Sigmoid colon (tissue), 7 donors: ENCODE data around the gene SMAGP. TPM values are rescaled to one million over a fixed set of nuclear protein-coding genes. Genes with fewer than 3 reads are reported as not detected.
A peak's percentile ranks its signal among the peaks of the same experiment; 100 is the strongest.
"Not testable (repeated sequence)": the region's sequence is repeated elsewhere in the genome, so short reads cannot be mapped to it uniquely, and the experiment has no call there.

ENCODE experiments used
- DNase-seq: peaks from one replicate; pipeline ENCODE4 v3.0.0-alpha.2; 2019
- H3K27ac ChIP-seq, 4 donors: fragments of 200-600 bp; sonication (generic); one replicate each; pipeline ENCODE4 v1.5.1; 2016 to 2019; ENCODE audit warnings: mild to moderate bottlenecking in 1 of 4
- H3K27me3 ChIP-seq, 3 donors: fragments of 200-600 bp; sonication (generic); one replicate each; pipeline ENCODE4 v1.5.1; 2019; ENCODE audit warnings: mild to moderate bottlenecking in 1 of 3
- H3K36me3 ChIP-seq, 4 donors: fragments of 200-600 bp; sonication (generic); one replicate each; pipeline ENCODE4 v1.5.1; 2016 to 2019
- H3K4me1 ChIP-seq, 4 donors: fragments of 200-600 bp; sonication (generic); one replicate each; pipeline ENCODE4 v1.5.1; 2017 to 2019
- H3K4me3 ChIP-seq, 4 donors: fragments of 200-600 bp; sonication (generic); one replicate each; pipeline ENCODE4 v1.5.1; 2017 to 2019; ENCODE audit warnings: mild to moderate bottlenecking in 2 of 4, moderate library complexity in 1 of 4
- H3K9me3 ChIP-seq, 4 donors: fragments of 200-600 bp in 3 of 4; sonication (generic) in 3 of 4; one replicate each; pipeline versions ENCODE4 v1.5.1 to v1.6.1; 2013 to 2019
- CTCF ChIP-seq, 4 experiments: fragments of 450-650 bp in 3 of 4; fragments of 200-600 bp in 1 of 4; IDR thresholded peaks; one replicate each; pipeline ENCODE4 v1.5.1; 2016 to 2019; ENCODE audit warnings: antibody characterized with exemption in 4 of 4, mild to moderate bottlenecking in 3 of 4, moderate library complexity in 2 of 4
- EP300 ChIP-seq, 4 donors: sonication (generic); formaldehyde crosslinking; IDR thresholded peaks; one replicate each; pipeline ENCODE4 v1.6.1; 2017; ENCODE audit warnings: antibody characterized with exemption in 4 of 4
- POLR2A ChIP-seq, 2 donors: fragments of 450-650 bp; IDR thresholded peaks; one replicate each; pipeline ENCODE4 v1.6.1; 2016; ENCODE audit warnings: antibody characterized with exemption in 2 of 2, mild to moderate bottlenecking in 2 of 2, moderate library complexity in 2 of 2
- POLR2AphosphoS5 ChIP-seq, 4 donors: sonication (generic); formaldehyde crosslinking; IDR thresholded peaks; one replicate each; pipeline ENCODE4 v1.6.1; 2017; ENCODE audit warnings: antibody characterized with exemption in 4 of 4
- WGBS, 2 donors: extraction: QIAGEN DNeasy Blood & Tissue Kit; methylation state at CpG; one replicate each; pipeline ENCODE4 v1.1.7; 2013; 5-methylcytosine and 5-hydroxymethylcytosine counted together
- intact Hi-C: fragments of 100-400 bp; cut with DNase I; formaldehyde crosslinking; loops from one replicate; pipeline ENCODE4 v1.15.1; 2023
- polyA plus RNA-seq, 3 donors: library from polyadenylated mRNA; stranded (reverse); fragments of 200-250 nt; gene quantifications; one replicate each; pipeline ENCODE4 v1.2.3, GENCODE V29; 2013
- total RNA-seq, 4 donors: library from RNA; depleted of rRNA; stranded (reverse); fragments of >200 nt; gene quantifications; one replicate each; pipeline ENCODE4 v1.1.0, GENCODE V29; 2016
- donor health status: healthy with polysubstance abuse.
- donor health status: Bipolar disorder and iron deficiency.
- donor health status: healthy.

Gene SMAGP
- total and polyA plus RNA-seq, 7 donors = 1.9 to 81.7 (median 5.3) TPM

- H3K27me3 ChIP-seq = no peaks in the 10 kb centered on the region
- H3K36me3 ChIP-seq = no peaks in the 10 kb centered on the region
- no peaks in the 10 kb centered on the region for H3K4me1 ChIP-seq
- DNase-seq = no peak
- H3K9me3 ChIP-seq = no peaks in the 10 kb centered on the region
- intact Hi-C loops = no loop called here
- no peak for TF ChIP-seq POLR2AphosphoS5 (IDR thresholded peaks at IDR 0.05)
- no peak overlapping the region for H3K4me3 ChIP-seq
- WGBS, 2 donors = 96% methylated on average over 4 of the region's 4 CpGs
- H3K27ac ChIP-seq = no peak overlapping the region
Observed at GRCh38 chr12:51225234-51225633, 45.0 kb downstream of the SMAGP start.

- Histone ChIP-seq H3K4me1 (peaks cover 0 to 1% (median 0%) of the 10 kb centered on the region in 4 donors), H3K27me3 (no peaks in the 10 kb centered on the region), H3K27ac (no peak overlapping the region), H3K9me3 (no peaks in the 10 kb centered on the region), H3K4me3 (no peak overlapping the region), H3K36me3 (no peaks in the 10 kb centered on the region)
- no peak for TF ChIP-seq CTCF (IDR thresholded peaks at IDR 0.05)
- TF ChIP-seq POLR2A (IDR thresholded peaks at IDR 0.05) = no peak
- no peak for TF ChIP-seq POLR2AphosphoS5 (IDR thresholded peaks at IDR 0.05)
- no peak for TF ChIP-seq EP300 (IDR thresholded peaks at IDR 0.05)
- intact Hi-C loops = no loop called here
- no peak for DNase-seq
- 90 to 94% methylated on average over 3 of the region's 3 CpGs for WGBS, 2 donors
Observed at GRCh38 chr12:51224625-51225024, 45.6 kb downstream of the SMAGP start.

GRCh38 chr12:51222461-51222860 is 47.8 kb downstream of the SMAGP start:
- H3K9me3 ChIP-seq = no peaks in the 10 kb centered on the region
- H3K27ac ChIP-seq = no peak overlapping the region
- intact Hi-C loops = no loop called here
- no peak for DNase-seq
- H3K36me3 ChIP-seq = no peaks in the 10 kb centered on the region
- H3K27me3 ChIP-seq = no peaks in the 10 kb centered on the region
- no peak overlapping the region for H3K4me3 ChIP-seq
- TF ChIP-seq EP300 (IDR thresholded peaks at IDR 0.05) = no peak
- no peak for TF ChIP-seq POLR2A (IDR thresholded peaks at IDR 0.05)
- TF ChIP-seq CTCF (IDR thresholded peaks at IDR 0.05) = no peak
- no peak for TF ChIP-seq POLR2AphosphoS5 (IDR thresholded peaks at IDR 0.05)
- 45 to 63% methylated on average over 7 of the region's 7 CpGs for WGBS, 2 donors
- H3K4me1 ChIP-seq = peaks cover 0 to 14% (median 10%) of the 10 kb centered on the region in 4 donors

- H3K9me3 ChIP-seq, DNase-seq, H3K27me3 ChIP-seq, H3K4me3 ChIP-seq, H3K27ac ChIP-seq, H3K36me3 ChIP-seq: not testable (repeated sequence)
- 83 to 85% methylated on average over 12 of the region's 12 CpGs for WGBS, 2 donors
- H3K4me1 ChIP-seq = peaks cover 0 to 25% (median 16%) of the 10 kb centered on the region in 4 donors
- intact Hi-C loops = loop anchor here (2.0 to 5.0 kb wide), 3 partner anchors 47 to 173 kb away; partner anchors contain the start of genes CSRNP2, LETMD1 and TFCP2
Observed at GRCh38 chr12:51219857-51220256, 50.4 kb downstream of the SMAGP start.

GRCh38 chr12:51219322-51219721 is 50.9 kb downstream of the SMAGP start:
- Histone ChIP-seq H3K9me3 (no peaks in the 10 kb centered on the region), H3K36me3 (no peaks in the 10 kb centered on the region), H3K27me3 (no peaks in the 10 kb centered on the region), H3K4me1 (peaks cover 0 to 25% (median 16%) of the 10 kb centered on the region in 4 donors), H3K27ac (peak overlapping the region in 3 of 4 donors; percentile 98 to 100 (median 99)), H3K4me3 (peak overlapping the region in 2 of 4 donors; percentile 97 to 98)
- intact Hi-C loops = loop anchor here (2.0 to 5.0 kb wide), 3 partner anchors 47 to 172 kb away; partner anchors contain the start of genes CSRNP2, LETMD1 and TFCP2
- 22 to 69% methylated on average over 5 of the region's 5 CpGs for WGBS, 2 donors
- TF ChIP-seq CTCF (IDR thresholded peaks at IDR 0.05) = no peak
- TF ChIP-seq POLR2AphosphoS5 (IDR thresholded peaks at IDR 0.05) = no peak
- TF ChIP-seq POLR2A (IDR thresholded peaks at IDR 0.05) = no peak
- no peak for TF ChIP-seq EP300 (IDR thresholded peaks at IDR 0.05)
- no peak for DNase-seq
